IMR-90 (cell line): Measurements from ENCODE around the gene TLCD1. TPM values are rescaled to one million over a fixed set of nuclear protein-coding genes. Genes with fewer than 3 reads are reported as not detected.

Experiments used
- ATAC-seq: fragments of 200-7000 bp; cut with Tn5 transposase; 2 replicates; pipeline ENCODE4 v1.9.1; 2020; ENCODE audit warnings: low read depth, mild to moderate bottlenecking, moderate library complexity
- BruUV-seq: library from RNA; stranded (reverse); fragments of 400-500 nt; replicated peaks from 2 replicates; lab custom pipeline; 2021; lab: Mats Ljungman, UMichigan
- CTCF ChIA-PET: fragments of 300-600 bp; formaldehyde crosslinking; extraction: SDS; loops from one replicate; lab custom pipeline; 2021; ENCODE audit warnings: antibody characterized with exemption; lab: Yijun Ruan, JAX
- POLR2A ChIA-PET: fragments of 300-600 bp; sonication (Branson Sonifier 250); formaldehyde crosslinking; loops from one replicate; lab custom pipeline; 2022; ENCODE audit warnings: antibody characterized with exemption; ENCODE audit not compliant: unreplicated experiment; lab: Charles Lee
- DNase-seq: peaks from one replicate; pipeline ENCODE4 v3.0.0; 2013
- H2AFZ ChIP-seq: replicated peaks from 2 replicates; pipeline ENCODE3; 2013; ENCODE audit warnings: low read length, mild to moderate bottlenecking; ENCODE audit not compliant: poor library complexity
- H2AK5ac ChIP-seq: 2 replicates; pipeline ENCODE4 v1.6.1; 2013; ENCODE audit warnings: low read depth, low read length, inconsistent platforms
- H2AK9ac ChIP-seq: replicated peaks from 2 replicates; pipeline ENCODE3; 2013; ENCODE audit warnings: mild to moderate bottlenecking, low read depth, low read length, moderate library complexity; ENCODE audit not compliant: poor library complexity
- H2BK120ac ChIP-seq: 2 replicates; pipeline ENCODE4 v1.6.1; 2013; ENCODE audit warnings: low read depth, low read length, inconsistent platforms
- H2BK15ac ChIP-seq: 3 replicates; pipeline ENCODE4 v1.6.1; 2013; ENCODE audit warnings: low read depth, low read length, inconsistent platforms
- H2BK20ac ChIP-seq: 2 replicates; pipeline ENCODE4 v1.6.1; 2013; ENCODE audit warnings: low read depth, mild to moderate bottlenecking, inconsistent platforms, low read length, moderate library complexity
- H2BK5ac ChIP-seq: 2 replicates; pipeline ENCODE4 v1.6.1; 2013; ENCODE audit warnings: mild to moderate bottlenecking, low read depth, low read length, inconsistent platforms; ENCODE audit not compliant: poor library complexity, severe bottlenecking
- H3K14ac ChIP-seq: replicated peaks from 2 replicates; pipeline ENCODE4 v1.6.1; 2013; ENCODE audit warnings: low read depth, low read length, inconsistent platforms
- H3K18ac ChIP-seq: 2 replicates; pipeline ENCODE4 v1.6.1; 2013; ENCODE audit warnings: low read depth, low read length, control low read depth
- H3K23ac ChIP-seq: 2 replicates; pipeline ENCODE4 v1.6.1; 2013; ENCODE audit warnings: low read depth, low read length, inconsistent platforms
- H3K27ac ChIP-seq: 2 replicates; pipeline ENCODE4 v1.5.1; 2013; ENCODE audit warnings: mild to moderate bottlenecking, control low read depth, low read length; ENCODE audit not compliant: insufficient read depth
- H3K27me3 ChIP-seq: 2 replicates; pipeline ENCODE4 v1.6.1; 2013; ENCODE audit warnings: low read length; ENCODE audit not compliant: control insufficient read depth, insufficient read depth
- H3K36me3 ChIP-seq: 2 replicates; pipeline ENCODE4 v1.6.1; 2013; ENCODE audit warnings: low read length, mixed read lengths; ENCODE audit not compliant: control insufficient read depth, insufficient read depth
- H3K4ac ChIP-seq: 2 replicates; pipeline ENCODE4 v1.6.1; 2013; ENCODE audit warnings: low read depth, low read length, inconsistent platforms
- H3K4me1 ChIP-seq: 2 replicates; pipeline ENCODE4 v1.6.1; 2013; ENCODE audit warnings: low read length, mixed read lengths; ENCODE audit not compliant: control insufficient read depth, insufficient read depth
- H3K4me2 ChIP-seq: 2 replicates; pipeline ENCODE4 v1.6.1; 2013; ENCODE audit warnings: low read depth, mild to moderate bottlenecking, control low read depth, low read length, moderate library complexity
- H3K4me3 ChIP-seq: 2 replicates; pipeline ENCODE4 v1.5.1; 2013; ENCODE audit warnings: low read depth, mild to moderate bottlenecking, control low read depth, low read length, moderate library complexity; ENCODE audit not compliant: insufficient read depth
- H3K56ac ChIP-seq: 2 replicates; pipeline ENCODE4 v1.6.1; 2013; ENCODE audit warnings: low read length, inconsistent platforms; ENCODE audit not compliant: insufficient read depth; ENCODE audit errors: extremely low read depth
- H3K79me1 ChIP-seq, 2 experiments: 2 replicates each; pipeline ENCODE4 v1.6.1; 2013; ENCODE audit warnings: low read length in 2 of 2, inconsistent platforms in 1 of 2, low read depth in 1 of 2
- H3K9ac ChIP-seq: 2 replicates; pipeline ENCODE4 v1.6.1; 2013; ENCODE audit warnings: low read depth, low read length, control low read depth
- H3K9me1 ChIP-seq: 2 replicates; pipeline ENCODE4 v1.6.1; 2013; ENCODE audit warnings: low read length, inconsistent platforms; ENCODE audit not compliant: insufficient read depth
- H3K9me3 ChIP-seq: 2 replicates; pipeline ENCODE4 v1.6.1; 2013; ENCODE audit warnings: low read length; ENCODE audit not compliant: control insufficient read depth, insufficient read depth
- H4K20me1 ChIP-seq: 2 replicates; pipeline ENCODE4 v1.6.1; 2013; ENCODE audit warnings: low read length, inconsistent platforms; ENCODE audit not compliant: insufficient read depth
- H4K5ac ChIP-seq: 2 replicates; pipeline ENCODE4 v1.6.1; 2013; ENCODE audit warnings: mild to moderate bottlenecking, low read depth, low read length, control low read depth
- H4K8ac ChIP-seq, 2 experiments: 2 replicates each; pipeline ENCODE4 v1.6.1; 2013; ENCODE audit warnings: low read depth in 2 of 2, low read length in 2 of 2, control low read depth in 1 of 2, inconsistent platforms in 1 of 2
- H4K91ac ChIP-seq: 2 replicates; pipeline ENCODE4 v1.6.1; 2013; ENCODE audit warnings: low read depth, low read length, inconsistent platforms; ENCODE audit not compliant: insufficient read depth
- BHLHE40 ChIP-seq: fragments of 150-350 bp; IDR thresholded peaks from 2 replicates; pipeline ENCODE4 v1.6.1; 2016; ENCODE audit warnings: mild to moderate bottlenecking, low read depth, low read length
- CEBPB ChIP-seq: IDR thresholded peaks from 2 replicates; pipeline ENCODE4 v1.6.1; 2012; ENCODE audit warnings: low read depth, low read length, improper control_type of control experiment
- CHD1 ChIP-seq: IDR thresholded peaks from 2 replicates; pipeline ENCODE4 v1.6.1; 2012; ENCODE audit warnings: low read depth, low read length, improper control_type of control experiment
- CTCF ChIP-seq: conservative IDR thresholded peaks from 2 replicates; pipeline ENCODE4 v1.5.1; 2012; ENCODE audit warnings: mild to moderate bottlenecking, low read depth, low read length, improper control_type of control experiment
- ELK1 ChIP-seq: fragments of 150-350 bp; IDR thresholded peaks from 2 replicates; pipeline ENCODE4 v1.6.1; 2016; ENCODE audit warnings: low read depth, mild to moderate bottlenecking, low read length, moderate library complexity, borderline replicate concordance
- FOS ChIP-seq: fragments of 150-350 bp; IDR thresholded peaks from 2 replicates; pipeline ENCODE4 v1.6.1; 2016; ENCODE audit warnings: low read depth, low read length
- MAFK ChIP-seq: IDR thresholded peaks from 2 replicates; pipeline ENCODE4 v1.6.1; 2012; ENCODE audit warnings: low read depth, low read length, improper control_type of control experiment
- MAZ ChIP-seq: IDR thresholded peaks from 2 replicates; pipeline ENCODE4 v1.6.1; 2012; ENCODE audit warnings: low read depth, mild to moderate bottlenecking, low read length, improper control_type of control experiment, moderate library complexity, borderline replicate concordance
- MXI1 ChIP-seq: IDR thresholded peaks from 2 replicates; pipeline ENCODE4 v1.6.1; 2012; ENCODE audit warnings: low read depth, mild to moderate bottlenecking, low read length, moderate library complexity, borderline replicate concordance
- NFE2L2 ChIP-seq: fragments of 150-350 bp; IDR thresholded peaks from 2 replicates; pipeline ENCODE4 v1.6.1; 2016; ENCODE audit warnings: low read depth, mild to moderate bottlenecking, low read length
- POLR2A ChIP-seq: IDR thresholded peaks from 2 replicates; pipeline ENCODE4 v1.6.1; 2012; ENCODE audit warnings: mild to moderate bottlenecking, low read depth, low read length
- RAD21 ChIP-seq: IDR thresholded peaks from 2 replicates; pipeline ENCODE4 v1.6.1; 2012; ENCODE audit warnings: low read length, improper control_type of control experiment
- RCOR1 ChIP-seq: IDR thresholded peaks from 2 replicates; pipeline ENCODE4 v1.6.1; 2012; ENCODE audit warnings: mild to moderate bottlenecking, low read length, improper control_type of control experiment; ENCODE audit not compliant: insufficient replicate concordance
- RFX5 ChIP-seq: IDR thresholded peaks from 2 replicates; pipeline ENCODE4 v1.8.0; 2012; ENCODE audit warnings: low read depth, mild to moderate bottlenecking, low read length, moderate library complexity
- SMC3 ChIP-seq: fragments of 150-350 bp; IDR thresholded peaks from 2 replicates; pipeline ENCODE4 v1.6.1; 2016; ENCODE audit warnings: low read depth, mild to moderate bottlenecking, antibody characterized with exemption, low read length, moderate library complexity
- USF2 ChIP-seq: fragments of 150-350 bp; IDR thresholded peaks from 2 replicates; pipeline ENCODE4 v1.6.1; 2017; ENCODE audit warnings: mild to moderate bottlenecking, antibody characterized with exemption, low read length, low read depth
- WGBS, 2 experiments: methylation state at CpG; one replicate each; pipeline versions ENCODE4 v1.1.5 to v1.1.7; 2013; ENCODE audit warnings: missing lambda C conversion rate in 2 of 2; ENCODE audit not compliant: insufficient read length in 1 of 2; ENCODE audit errors: extremely low coverage in 2 of 2; 5-methylcytosine and 5-hydroxymethylcytosine counted together
- dilution Hi-C: fragments of 300-500 bp; cut with HindIII; formaldehyde crosslinking; loops from one replicate; pipeline ENCODE4 v1.14.3; 2018; ENCODE audit warnings: low sequenced_read_pairs; ENCODE audit not compliant: unreplicated experiment
- in situ Hi-C: fragments of 300-500 bp; cut with MboI; formaldehyde crosslinking; loops from 3 replicates; pipeline ENCODE4 v1.14.3; 2019; ENCODE audit warnings: low sequenced_read_pairs, inconsistent platforms, mixed read lengths
- intact Hi-C: fragments of 100-400 bp; cut with micrococcal nuclease; formaldehyde crosslinking; loops from 2 replicates; pipeline ENCODE4 v1.10.0; 2022
- polyA plus RNA-seq, 3 experiments: library from polyadenylated mRNA; depleted of rRNA; stranded (reverse); fragments of >200 nt; gene quantifications; 2 replicates each; pipeline ENCODE4 v1.2.3, GENCODE V29; 2012; ENCODE audit warnings: low replicate concordance in 1 of 3
- total RNA-seq: library from RNA; depleted of rRNA; stranded (reverse); fragments of >200 nt; gene quantifications from 2 replicates; pipeline ENCODE4 v1.2.3, GENCODE V29; 2012

TLCD1 gene
- total and polyA plus RNA-seq, 2 of the 4 experiments (the other 2 are of a cell fraction) = 3.6 to 9.3 TPM

GRCh38 chr17:28700278-28700677, 25.8 kb downstream of the TLCD1 start:
- H2AK5ac ChIP-seq = no peak overlapping the region
- H3K9me1 ChIP-seq = 0 out of 2 replicates have a peak, but pooled peaks cover 5% of the 10 kb centered on the region
- no peak overlapping the region for H3K27ac ChIP-seq
- H4K91ac ChIP-seq = no peak overlapping the region
- H3K23ac ChIP-seq = no peak overlapping the region
- no peak overlapping the region for H3K56ac ChIP-seq
- no peak overlapping the region for H2BK20ac ChIP-seq
- no peak overlapping the region for H4K5ac ChIP-seq
- H3K4ac ChIP-seq = no peak overlapping the region
- dilution Hi-C loops = no loop called here
- no peak overlapping the region for H4K8ac ChIP-seq
- TF ChIP-seq ELK1 = no peak
- TF ChIP-seq CHD1 = no peak
- TF ChIP-seq CEBPB = no peak
- TF ChIP-seq POLR2A = no peak
- TF ChIP-seq RCOR1 = no peak
- no peak for TF ChIP-seq BHLHE40
- TF ChIP-seq NFE2L2 = no peak
- no peak for TF ChIP-seq MAFK
- TF ChIP-seq CTCF = no peak
- no peak for TF ChIP-seq SMC3
- no peak for TF ChIP-seq USF2
- no peak for TF ChIP-seq RAD21
- no peak for TF ChIP-seq MAZ
- TF ChIP-seq FOS = no peak
- no peak for TF ChIP-seq RFX5
- no peak for TF ChIP-seq MXI1
- POLR2A ChIA-PET = interaction anchor here (0.5 kb wide), 1 partner anchor 11 kb away, joined by 3 read pairs; the partner anchor contains the start of gene PROCA1
- H4K20me1 ChIP-seq = peaks cover 3% of the 10 kb centered on the region
- H2AFZ ChIP-seq = no peak overlapping the region
- no peak overlapping the region for H3K4me3 ChIP-seq
- H2BK5ac ChIP-seq = no peak overlapping the region
- H3K4me2 ChIP-seq = no peak overlapping the region
- BruUV-seq = no TSS peak
- no peak overlapping the region for H3K14ac ChIP-seq
- H3K36me3 ChIP-seq = peaks cover 90% of the 10 kb centered on the region
- H2BK120ac ChIP-seq = no peak overlapping the region
- 100% methylated on average over 2 of the region's 8 CpGs; no CpG with 5 or more reads in 1 of the 2 experiments for WGBS, 2 experiments
- H3K27me3 ChIP-seq = no peaks in the 10 kb centered on the region
- CTCF ChIA-PET = no interaction called here
- H3K18ac ChIP-seq = no peak overlapping the region
- H3K79me1 ChIP-seq = peaks cover 3 to 9% of the 10 kb centered on the region in 2 experiments; a peak in 2 of 4 replicates
- intact Hi-C loops = no loop called here
- no peaks in the 10 kb centered on the region for H3K4me1 ChIP-seq
- no peak overlapping the region for H2BK15ac ChIP-seq
- ATAC-seq (no peak), DNase-seq (no peak)
- no peak overlapping the region for H3K9ac ChIP-seq
- in situ Hi-C loops = no loop called here
- H2AK9ac ChIP-seq = no peak overlapping the region
- no peaks in the 10 kb centered on the region for H3K9me3 ChIP-seq
